22Rv1 (cell line): Measurements from ENCODE around the gene PCAT6.

Experiments
- CTCF ChIP-seq: fragments of 450-650 bp; IDR thresholded peaks from 2 replicates; pipeline ENCODE4 v1.5.1; 2017; ENCODE audit warnings: mild to moderate bottlenecking
- ZFX ChIP-seq: fragments of 450-650 bp; IDR thresholded peaks from 2 replicates; pipeline ENCODE4 v1.6.1; 2017; ENCODE audit warnings: antibody characterized with exemption, borderline replicate concordance

- TF ChIP-seq CTCF, result no peak
- TF ChIP-seq ZFX, result no peak
These were observed 11.9 kb upstream of the PCAT6 start for GRCh38 chr1:202798792-202799331.
